ENCODE results near the gene SFXN5. TPM values are rescaled to one million over a fixed set of nuclear protein-coding genes. Genes with fewer than 3 reads are reported as not detected.

Gene SFXN5
- total RNA-seq, 1 experiment from 2014 or later = 31.3 TPM

DNA sequence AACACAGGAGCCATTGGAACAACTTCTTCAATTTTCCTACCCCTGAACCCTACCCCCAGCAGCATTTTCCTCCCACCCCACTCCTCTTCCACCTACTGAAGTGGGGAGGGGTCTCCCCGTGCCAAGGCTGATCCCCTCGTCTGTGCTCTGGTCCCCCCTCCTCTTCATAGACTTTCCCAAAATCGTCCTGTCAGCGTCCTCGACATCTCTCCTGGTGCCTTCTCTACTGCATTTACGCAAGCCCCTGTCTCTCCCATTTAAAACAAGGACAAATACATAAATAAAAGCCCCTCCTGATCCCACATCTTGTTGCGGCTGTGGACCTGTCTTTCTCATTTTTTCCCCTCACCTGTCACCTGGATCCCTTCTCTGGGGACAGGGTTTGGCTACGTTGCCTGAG is 112.0 kb downstream of the SFXN5 start:
- TF ChIP-seq, protein P1, sequence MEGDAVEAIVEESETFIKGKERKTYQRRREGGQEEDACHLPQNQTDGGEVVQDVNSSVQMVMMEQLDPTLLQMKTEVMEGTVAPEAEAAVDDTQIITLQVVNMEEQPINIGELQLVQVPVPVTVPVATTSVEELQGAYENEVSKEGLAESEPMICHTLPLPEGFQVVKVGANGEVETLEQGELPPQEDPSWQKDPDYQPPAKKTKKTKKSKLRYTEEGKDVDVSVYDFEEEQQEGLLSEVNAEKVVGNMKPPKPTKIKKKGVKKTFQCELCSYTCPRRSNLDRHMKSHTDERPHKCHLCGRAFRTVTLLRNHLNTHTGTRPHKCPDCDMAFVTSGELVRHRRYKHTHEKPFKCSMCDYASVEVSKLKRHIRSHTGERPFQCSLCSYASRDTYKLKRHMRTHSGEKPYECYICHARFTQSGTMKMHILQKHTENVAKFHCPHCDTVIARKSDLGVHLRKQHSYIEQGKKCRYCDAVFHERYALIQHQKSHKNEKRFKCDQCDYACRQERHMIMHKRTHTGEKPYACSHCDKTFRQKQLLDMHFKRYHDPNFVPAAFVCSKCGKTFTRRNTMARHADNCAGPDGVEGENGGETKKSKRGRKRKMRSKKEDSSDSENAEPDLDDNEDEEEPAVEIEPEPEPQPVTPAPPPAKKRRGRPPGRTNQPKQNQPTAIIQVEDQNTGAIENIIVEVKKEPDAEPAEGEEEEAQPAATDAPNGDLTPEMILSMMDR (IDR thresholded peaks at IDR 0.05; ENCODE audit: insufficient read depth in 1 of 2, low read depth in 1 of 2, low read length in 1 of 2, severe bottlenecking in 1 of 2, unreplicated experiment in 1 of 2) = no peak
- CTCF ChIA-PET = no interaction called here
- no peak for DNase-seq
- Histone ChIP-seq H3K36me3 (ENCODE audit: control insufficient read depth, insufficient read depth, low read length) (no peaks in the 10 kb centered on the region), H3K4me3 (ENCODE audit: low read depth, low read length) (no peak overlapping the region), H3K27me3 (replicated peaks; ENCODE audit: control insufficient read depth, insufficient read depth, low read length) (no peaks in the 10 kb centered on the region), H3K4me1 (no peaks in the 10 kb centered on the region), H3K9me3 (no peaks in the 10 kb centered on the region)
- Mint-ChIP-seq H3K27ac (ENCODE audit: unreplicated experiment) (no peak overlapping the region), H3K4me3 (ENCODE audit: unreplicated experiment) (no peak overlapping the region), H3K36me3 (ENCODE audit: insufficient read depth, unreplicated experiment) (no peaks in the 10 kb centered on the region), H3K27me3 (ENCODE audit: insufficient read depth, unreplicated experiment) (no peaks in the 10 kb centered on the region), H3K9me3 (ENCODE audit: unreplicated experiment) (no peaks in the 10 kb centered on the region), H3K4me1 (ENCODE audit: low read depth, unreplicated experiment) (no peaks in the 10 kb centered on the region)
- intact Hi-C loops (cut with micrococcal nuclease; ENCODE audit: unreplicated experiment) = no loop called here
- POLR2A ChIA-PET = no interaction called here
- BruUV-seq (replicated peaks) = no TSS peak

DNA sequence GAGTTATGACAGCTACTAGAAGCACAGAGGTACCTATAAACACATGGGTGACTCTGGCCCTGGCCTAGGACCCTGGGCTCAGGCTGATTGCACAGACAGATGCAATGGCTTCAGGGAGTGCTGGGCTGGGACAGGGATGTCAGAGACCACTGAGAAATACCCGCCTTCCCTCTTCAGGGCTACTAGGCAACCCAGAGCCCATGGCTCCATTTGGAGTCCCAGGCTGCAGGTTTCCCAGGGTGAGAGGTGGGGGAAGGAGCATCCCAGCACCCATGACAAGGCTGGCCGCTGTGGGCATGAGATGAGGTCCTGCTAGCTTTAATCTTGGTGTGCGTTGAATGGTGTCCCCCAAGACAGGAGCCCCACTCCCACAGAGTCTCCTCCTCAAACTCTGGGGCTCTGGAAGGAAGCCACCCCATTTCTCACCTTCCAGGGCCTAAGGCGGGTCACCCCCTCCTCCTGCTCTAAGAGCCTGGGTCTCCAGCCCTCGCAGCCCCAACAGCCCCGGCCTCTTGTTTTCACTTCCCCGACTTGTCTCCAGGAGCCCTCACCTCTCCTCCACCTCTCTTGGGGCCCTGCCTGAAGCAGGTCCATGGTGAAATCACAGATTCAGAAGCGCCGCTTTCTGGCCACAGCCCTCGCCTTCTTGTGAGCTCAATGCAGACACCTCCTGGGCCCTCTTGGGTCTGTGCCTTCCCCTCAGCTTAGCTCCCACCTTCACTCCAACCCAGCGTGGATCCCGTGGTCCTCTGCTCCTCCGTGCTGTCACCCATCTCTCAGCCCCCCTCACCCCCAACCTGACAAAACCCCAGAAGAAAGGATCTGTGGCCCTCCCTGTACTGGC is 112.7 kb downstream of the SFXN5 start:
- H3K4me3 Mint-ChIP-seq (ENCODE audit: unreplicated experiment) = no peak overlapping the region

DNA sequence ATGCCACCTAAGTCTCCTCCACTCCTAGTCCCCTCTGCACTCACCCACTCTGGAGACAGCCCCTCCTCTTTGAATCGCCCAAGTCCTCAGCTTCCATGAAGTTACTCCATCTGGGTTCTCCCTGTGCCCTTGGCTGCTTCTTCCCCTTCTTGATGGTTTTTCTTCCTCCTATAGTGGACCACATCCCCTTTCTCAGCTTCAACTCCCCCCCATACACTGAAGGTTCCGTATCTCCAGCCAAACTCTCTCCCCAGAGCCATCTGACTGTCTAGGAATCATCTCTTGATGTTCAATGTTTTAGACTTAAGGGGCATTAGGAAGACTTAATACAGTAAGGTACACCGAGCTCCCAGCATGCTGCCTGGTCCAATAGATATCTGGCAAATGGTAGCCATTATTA is 114.6 kb downstream of the SFXN5 start:
- Mint-ChIP-seq H3K27me3 (ENCODE audit: insufficient read depth, unreplicated experiment) (no peaks in the 10 kb centered on the region), H3K36me3 (ENCODE audit: insufficient read depth, unreplicated experiment) (no peaks in the 10 kb centered on the region), H3K27ac (ENCODE audit: unreplicated experiment) (no peak overlapping the region), H3K4me3 (ENCODE audit: unreplicated experiment) (no peak overlapping the region), H3K4me1 (ENCODE audit: low read depth, unreplicated experiment) (no peaks in the 10 kb centered on the region), H3K9me3 (ENCODE audit: unreplicated experiment) (no peaks in the 10 kb centered on the region)
- Histone ChIP-seq H3K36me3 (ENCODE audit: control insufficient read depth, insufficient read depth, low read length) (no peaks in the 10 kb centered on the region; the same call in 1 of the 2 replicates), H3K9me3 (no peaks in the 10 kb centered on the region), H3K27me3 (replicated peaks; ENCODE audit: control insufficient read depth, insufficient read depth, low read length) (no peaks in the 10 kb centered on the region), H3K4me3 (ENCODE audit: low read depth, low read length) (no peak overlapping the region), H3K4me1 (no peaks in the 10 kb centered on the region)
- TF ChIP-seq, protein P1 (IDR thresholded peaks at IDR 0.05; ENCODE audit: insufficient read depth in 1 of 2, low read depth in 1 of 2, low read length in 1 of 2, severe bottlenecking in 1 of 2, unreplicated experiment in 1 of 2) = no peak
- BruUV-seq (replicated peaks) = no TSS peak
- no peak for DNase-seq
- intact Hi-C loops (cut with micrococcal nuclease; ENCODE audit: unreplicated experiment) = no loop called here
- CTCF ChIA-PET = no interaction called here
- POLR2A ChIA-PET = no interaction called here

More for the DNA sequence above, 112.7 kb downstream of the SFXN5 start:
- H3K36me3 Mint-ChIP-seq (ENCODE audit: insufficient read depth, unreplicated experiment) = no peaks in the 10 kb centered on the region
- H3K9me3 ChIP-seq = no peaks in the 10 kb centered on the region
- H3K4me1 Mint-ChIP-seq (ENCODE audit: low read depth, unreplicated experiment) = no peaks in the 10 kb centered on the region
- H3K4me3 ChIP-seq (ENCODE audit: low read depth, low read length) = no peak overlapping the region
- CTCF ChIA-PET = no interaction called here
- no peak overlapping the region for H3K27ac Mint-ChIP-seq (ENCODE audit: unreplicated experiment)
- no peaks in the 10 kb centered on the region for H3K9me3 Mint-ChIP-seq (ENCODE audit: unreplicated experiment)
- H3K4me1 ChIP-seq = no peaks in the 10 kb centered on the region
- no TSS peak for BruUV-seq (replicated peaks)
- intact Hi-C loops (cut with micrococcal nuclease; ENCODE audit: unreplicated experiment) = no loop called here
- TF ChIP-seq, protein P1 (IDR thresholded peaks at IDR 0.05; ENCODE audit: insufficient read depth in 1 of 2, low read depth in 1 of 2, low read length in 1 of 2, severe bottlenecking in 1 of 2, unreplicated experiment in 1 of 2) = no peak
- H3K27me3 ChIP-seq (replicated peaks; ENCODE audit: control insufficient read depth, insufficient read depth, low read length) = no peaks in the 10 kb centered on the region
- POLR2A ChIA-PET = no interaction called here
- no peaks in the 10 kb centered on the region for H3K36me3 ChIP-seq (ENCODE audit: control insufficient read depth, insufficient read depth, low read length)
- no peak for DNase-seq
- no peaks in the 10 kb centered on the region for H3K27me3 Mint-ChIP-seq (ENCODE audit: insufficient read depth, unreplicated experiment)

Data from Caco-2 (cell line).